Esophagus squamous epithelium (tissue), 5 donors: Measurements from ENCODE around the gene RNF141. TPM values are rescaled to one million over a fixed set of nuclear protein-coding genes. Genes with fewer than 3 reads are reported as not detected.

Experiments used
- DNase-seq: peaks from one replicate; lab custom pipeline; 2025; lab: John Stamatoyannopoulos, UW
- H3K27ac ChIP-seq, 4 donors: fragments of 200-600 bp; sonication (generic); one replicate each; pipeline ENCODE4 v1.5.1; 2016 to 2019; ENCODE audit warnings: mild to moderate bottlenecking in 1 of 4
- H3K27me3 ChIP-seq, 4 donors: fragments of 200-600 bp; sonication (generic); 1 replicate in 3 of 4; 2 replicates in 1 of 4; pipeline versions ENCODE4 v1.5.1 to v1.6.0; 2017 to 2021; ENCODE audit warnings: antibody characterized with exemption in 1 of 4
- H3K36me3 ChIP-seq, 3 donors: fragments of 200-600 bp; sonication (generic); one replicate each; pipeline ENCODE4 v1.5.1; 2016 to 2019
- H3K4me1 ChIP-seq, 3 donors: fragments of 200-600 bp; sonication (generic); one replicate each; pipeline ENCODE4 v1.5.1; 2017 to 2019
- H3K4me3 ChIP-seq, 4 donors: fragments of 200-600 bp; sonication (generic); 1 replicate in 3 of 4; 2 replicates in 1 of 4; pipeline ENCODE4 v1.5.1; 2016 to 2019; ENCODE audit warnings: mild to moderate bottlenecking in 2 of 4, moderate library complexity in 1 of 4
- H3K9me3 ChIP-seq, 3 donors: fragments of 200-600 bp; sonication (generic); one replicate each; pipeline ENCODE4 v1.5.1; 2016 to 2019
- CTCF ChIP-seq, 6 experiments: fragments of 450-650 bp in 4 of 6; fragments of 200-600 bp in 2 of 6; sonication (generic) in 2 of 6; IDR thresholded peaks; one replicate each; pipeline ENCODE4 v1.5.1; 2016 to 2019; ENCODE audit warnings: antibody characterized with exemption in 6 of 6, mild to moderate bottlenecking in 4 of 6, moderate library complexity in 4 of 6
- POLR2A ChIP-seq, 4 donors: fragments of 450-650 bp; IDR thresholded peaks; one replicate each; pipeline ENCODE4 v1.6.1; 2017; ENCODE audit warnings: antibody characterized with exemption in 4 of 4, mild to moderate bottlenecking in 4 of 4, moderate library complexity in 3 of 4
- WGBS, 2 donors: methylation state at CpG; one replicate each; pipeline ENCODE4 v1.1.5; 2018; 5-methylcytosine and 5-hydroxymethylcytosine counted together
- intact Hi-C: fragments of 100-400 bp; cut with DNase I; formaldehyde crosslinking; loops from one replicate; pipeline ENCODE4 v1.15.0; 2022
- total RNA-seq, 4 donors: library from RNA; depleted of rRNA; stranded (reverse); fragments of >200 nt; gene quantifications; one replicate each; pipeline ENCODE4 v1.1.0, GENCODE V29; 2016
- donor health status: DM: yes; HTN: yes; CAD: no.

RNF141 gene
- total RNA-seq, 4 donors from 2014 or later = 51.7 to 88.4 (median 56.9) TPM

DNA sequence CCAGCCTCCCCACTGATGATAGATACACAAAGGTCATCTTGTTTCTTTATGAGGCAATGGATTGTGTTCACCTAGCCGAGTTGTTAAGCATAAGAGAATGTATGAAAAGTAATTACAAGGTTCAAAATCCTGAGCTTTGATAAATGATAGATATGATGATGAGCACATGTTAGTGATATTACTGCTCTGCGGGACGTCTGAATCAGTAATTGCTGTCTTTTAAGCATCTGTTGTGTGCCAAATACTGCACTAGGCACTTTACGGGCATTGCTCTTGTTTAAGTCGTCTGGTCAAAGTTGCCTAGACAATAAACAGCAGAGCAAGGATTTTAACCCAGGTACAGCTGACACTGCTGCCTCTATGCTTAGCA, 559 bp upstream of the RNF141 start:
- no peaks in the 10 kb centered on the region for H3K27me3 ChIP-seq
- no peaks in the 10 kb centered on the region for H3K36me3 ChIP-seq
- intact Hi-C loops = no loop called here
- no peak for TF ChIP-seq CTCF (IDR thresholded peaks at IDR 0.05)
- no peak for TF ChIP-seq POLR2A (IDR thresholded peaks at IDR 0.05)
- peak overlapping the region; percentile 65 to 97 (median 80) for H3K4me3 ChIP-seq
- H3K9me3 ChIP-seq = no peaks in the 10 kb centered on the region
- peaks cover 0 to 33% (median 17%) of the 10 kb centered on the region in 3 donors for H3K4me1 ChIP-seq
- DNase-seq = no peak
- WGBS, 2 donors = 37 to 40% methylated on average over 5 of the region's 5 CpGs
- H3K27ac ChIP-seq = peak overlapping the region; percentile 91 to 99 (median 94)

- H3K4me3 ChIP-seq = peak overlapping the region; percentile 65 to 97 (median 80)
- peaks cover 0 to 40% (median 17%) of the 10 kb centered on the region in 3 donors for H3K4me1 ChIP-seq
- H3K9me3 ChIP-seq = no peaks in the 10 kb centered on the region
- H3K36me3 ChIP-seq = no peaks in the 10 kb centered on the region
- TF ChIP-seq CTCF (IDR thresholded peaks at IDR 0.05) = no peak
- TF ChIP-seq POLR2A (IDR thresholded peaks at IDR 0.05) = no peak
- intact Hi-C loops = no loop called here
- 0% methylated on average over 6 to 18 of the region's 25 CpGs for WGBS, 2 donors
- DNase-seq = no peak
- H3K27ac ChIP-seq = peak overlapping the region; percentile 91 to 99 (median 94)
- H3K27me3 ChIP-seq = no peaks in the 10 kb centered on the region
Observed at GRCh38 chr11:10540546-10540914, 457 bp downstream of the RNF141 start.

DNA sequence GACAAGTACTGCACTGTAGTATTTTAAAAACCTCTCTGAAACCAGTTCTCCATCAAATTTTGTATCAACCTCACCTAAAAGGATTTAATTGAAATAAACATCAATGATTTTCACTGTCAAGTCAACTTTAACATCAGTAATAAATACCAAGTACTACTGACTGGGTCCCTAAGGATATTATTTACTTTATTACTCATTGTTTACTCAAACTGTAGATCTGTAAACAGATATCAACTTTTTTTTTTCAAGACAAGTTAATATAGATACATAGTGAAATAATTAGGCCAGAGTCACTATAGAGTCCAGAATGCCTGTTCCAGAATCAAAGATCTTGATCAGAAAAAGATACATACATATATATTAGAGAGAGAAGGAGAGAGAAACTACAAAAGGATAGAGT, 1.6 kb downstream of the RNF141 start:
- H3K36me3 ChIP-seq = no peaks in the 10 kb centered on the region
- no peak for DNase-seq
- H3K4me1 ChIP-seq = peaks cover 0 to 45% (median 17%) of the 10 kb centered on the region in 3 donors
- H3K9me3 ChIP-seq = no peaks in the 10 kb centered on the region
- peak overlapping the region in 2 of 4 donors; percentile 65 to 73 for H3K4me3 ChIP-seq
- TF ChIP-seq POLR2A (IDR thresholded peaks at IDR 0.05) (no peak), CTCF (IDR thresholded peaks at IDR 0.05) (no peak)
- intact Hi-C loops = no loop called here
- no peak overlapping the region for H3K27ac ChIP-seq
- no peaks in the 10 kb centered on the region for H3K27me3 ChIP-seq

DNA sequence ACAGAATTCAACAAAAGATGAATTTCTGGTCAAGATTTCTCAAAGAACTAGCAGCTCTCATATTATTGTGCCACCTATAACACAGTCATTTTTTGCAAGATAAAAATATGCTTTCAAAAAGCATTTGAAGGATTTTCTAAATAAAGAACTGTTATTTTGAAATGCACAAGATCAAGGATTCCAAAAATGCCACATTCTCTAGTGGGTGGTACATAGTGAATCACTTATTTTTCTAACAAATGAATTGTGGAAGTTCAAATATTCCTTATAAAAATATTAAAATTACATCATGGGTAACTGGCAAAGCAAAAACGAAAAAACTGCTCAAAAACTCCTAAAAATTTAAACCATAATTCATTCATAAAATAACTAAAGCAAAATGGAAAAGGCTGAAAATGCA, 2.1 kb downstream of the RNF141 start:
- 48 to 62% methylated on average over 1 of the region's 1 CpG for WGBS, 2 donors

DNA sequence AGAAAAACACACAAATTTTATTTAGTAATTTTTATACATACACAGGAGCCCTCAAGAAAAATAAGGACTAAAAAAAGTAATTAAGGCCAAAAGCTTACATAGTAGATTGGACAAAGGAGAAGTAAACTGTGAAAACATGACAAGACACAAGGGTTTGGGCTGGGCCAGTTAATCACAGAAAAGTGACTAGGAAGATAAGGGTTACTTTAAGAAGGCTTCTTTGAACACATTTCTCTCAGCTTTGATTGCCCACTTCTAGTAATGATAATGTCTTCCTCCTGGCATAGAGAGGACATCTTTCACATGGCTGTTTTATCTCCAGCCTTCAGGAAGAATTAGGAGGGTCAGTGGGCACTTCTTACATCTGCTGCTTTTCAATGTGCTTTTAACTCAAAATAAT, 3.4 kb downstream of the RNF141 start:
- H3K27ac ChIP-seq = no peak overlapping the region
- H3K36me3 ChIP-seq = peaks cover 0 to 14% (median 0%) of the 10 kb centered on the region in 3 donors
- TF ChIP-seq POLR2A (IDR thresholded peaks at IDR 0.05) (no peak), CTCF (IDR thresholded peaks at IDR 0.05) (no peak)
- DNase-seq = no peak
- no peaks in the 10 kb centered on the region for H3K27me3 ChIP-seq
- H3K9me3 ChIP-seq = no peaks in the 10 kb centered on the region
- intact Hi-C loops = no loop called here
- H3K4me1 ChIP-seq = peaks cover 0 to 45% (median 17%) of the 10 kb centered on the region in 3 donors
- no peak overlapping the region for H3K4me3 ChIP-seq

More for the DNA sequence above, 2.1 kb downstream of the RNF141 start:
- Histone ChIP-seq H3K4me1 (peaks cover 0 to 45% (median 17%) of the 10 kb centered on the region in 3 donors), H3K36me3 (peaks cover 0 to under 1% (median 0%) of the 10 kb centered on the region in 3 donors), H3K27me3 (no peaks in the 10 kb centered on the region), H3K9me3 (no peaks in the 10 kb centered on the region), H3K27ac (no peak overlapping the region), H3K4me3 (no peak overlapping the region)
- no peak for DNase-seq
- intact Hi-C loops = no loop called here
- TF ChIP-seq POLR2A (IDR thresholded peaks at IDR 0.05) (no peak), CTCF (IDR thresholded peaks at IDR 0.05) (no peak)
